K562 (cell line): ENCODE data around the gene RABL6. TPM values are rescaled to one million over a fixed set of nuclear protein-coding genes. Genes with fewer than 3 reads are reported as not detected.
A peak's percentile ranks its signal among the peaks of the same experiment; 100 is the strongest.

ENCODE experiments used
- CCAR2 ChIP-seq: fragments of 200-400 bp; formaldehyde crosslinking; IDR thresholded peaks from 2 replicates; pipeline ENCODE4 v1.6.1; 2017; ENCODE audit warnings: mild to moderate bottlenecking, low read depth, low read length
- FOS ChIP-seq: IDR thresholded peaks from 3 replicates; pipeline ENCODE4 v1.6.1; 2011; ENCODE audit not compliant: insufficient read length; ENCODE audit errors: extremely low read depth
- KDM2B ChIP-seq: fragments of 250-450 bp; sonication (Bioruptor Pico); IDR thresholded peaks from 2 replicates; pipeline ENCODE4 v1.8.0; 2021; ENCODE audit warnings: mild to moderate bottlenecking, moderate library complexity
- MAFF ChIP-seq: IDR thresholded peaks from 2 replicates; pipeline ENCODE4 v1.6.1; 2012; ENCODE audit warnings: low read length, improper control_type of control experiment
- NFE2 ChIP-seq: IDR thresholded peaks from 2 replicates; pipeline ENCODE4 v1.6.1; 2014; ENCODE audit warnings: antibody characterized with exemption, low read depth
- PBX2 ChIP-seq, 2 experiments: IDR thresholded peaks in 1 of 2; conservative IDR thresholded peaks in 1 of 2; 2 replicates each; pipeline ENCODE4 v1.6.1; 2016; ENCODE audit warnings: low read depth in 2 of 2, mild to moderate bottlenecking in 1 of 2, missing compliant biosample characterization in 1 of 2, missing genetic modification characterization in 1 of 2, moderate library complexity in 1 of 2
- PHF21A ChIP-seq: fragments of 450-650 bp; IDR thresholded peaks from 2 replicates; pipeline ENCODE4 v1.6.1; 2017; ENCODE audit warnings: low read depth, borderline replicate concordance
- RCOR1 ChIP-seq, 2 experiments: IDR thresholded peaks; 2 replicates each; pipeline ENCODE4 v1.6.1; 2012; ENCODE audit warnings: low read depth in 2 of 2, low read length in 2 of 2, borderline replicate concordance in 1 of 2, improper control_type of control experiment in 1 of 2
- RREB1 ChIP-seq: fragments of 250-450 bp; sonication (Bioruptor Pico); IDR thresholded peaks from 2 replicates; pipeline ENCODE4 v1.4.0; 2020
- TFAM ChIP-seq: fragments of 250-450 bp; sonication (Bioruptor Pico); conservative IDR thresholded peaks from 2 replicates; pipeline ENCODE4 v1.5.0; 2021; ENCODE audit warnings: mild to moderate bottlenecking, moderate library complexity
- XRCC3 ChIP-seq: fragments of 450-650 bp; IDR thresholded peaks from 2 replicates; pipeline ENCODE4 v1.6.1; 2017; ENCODE audit warnings: mild to moderate bottlenecking, moderate library complexity
- ZFP91 ChIP-seq: sonication (generic); formaldehyde crosslinking; IDR thresholded peaks from 2 replicates; pipeline ENCODE4 v1.8.0; 2022; ENCODE audit warnings: mild to moderate bottlenecking, missing genetic modification reagents
- ZMIZ1 ChIP-seq, 2 experiments: fragments of 150-350 bp in 1 of 2; IDR thresholded peaks; 2 replicates each; pipeline ENCODE4 v1.6.1; 2012 to 2016; ENCODE audit warnings: low read depth in 2 of 2, low read length in 2 of 2, mild to moderate bottlenecking in 1 of 2, moderate library complexity in 1 of 2
- ZNF347 ChIP-seq: fragments of 450-650 bp; formaldehyde crosslinking; IDR thresholded peaks from 2 replicates; pipeline ENCODE4 v1.4.0; 2020; ENCODE audit warnings: low read depth, mild to moderate bottlenecking, moderate library complexity
- polyA plus RNA-seq, 8 experiments: library from polyadenylated mRNA; depleted of rRNA in 4 of 8; stranded (reverse) in 5 of 8; unstranded in 3 of 8; fragments of >200 nt; fragmentation: Nextera tagmentation in 2 of 8; fragmentation: Illumina TruSeq in 1 of 8; extraction: Ambion mirVana in 2 of 8; extraction: Trizol in 1 of 8; gene quantifications; 2 replicates each; pipeline versions ENCODE4 v1.2.1 to v1.2.3, GENCODE V29; 2011 to 2014; ENCODE audit warnings: inconsistent platforms in 1 of 8, missing spikeins in 1 of 8
- total RNA-seq, 7 experiments: library from RNA; depleted of rRNA in 6 of 7; stranded (reverse); fragments of >200 nt in 6 of 7; fragmentation: Illumina TruSeq in 2 of 7; extraction: Trizol in 2 of 7; gene quantifications; 2 replicates each; pipeline versions ENCODE4 v1.2.1 to v1.2.3, GENCODE V29; 2011 to 2021; ENCODE audit warnings: low replicate concordance in 1 of 7

The RABL6 gene
- total and polyA plus RNA-seq, 9 of the 15 experiments (the other 6 are each of a cell fraction or from before 2014, with no cell fraction given): 5.6 to 181 (median 84.5) TPM

- TF ChIP-seq ZMIZ1 (IDR thresholded peaks at IDR 0.05; ENCODE audit: low read depth in 2 of 2, low read length in 2 of 2): 0 out of 4 replicates have a peak, but pooled peaks of 1 of the 2 experiments have one; percentile 33
- no peak for TF ChIP-seq PBX2 (CRISPR knock-in tag; IDR thresholded peaks at IDR 0.05; ENCODE audit: low read depth)
- no peak for TF ChIP-seq PBX2 (tag; conservative IDR thresholded peaks at IDR 0.05; ENCODE audit: low read depth)
- TF ChIP-seq ZFP91 (CRISPR knock-in tag): no peak
- peak; percentile 88; the same call in 1 of the 2 replicates for TF ChIP-seq PHF21A
- TF ChIP-seq CCAR2: no peak
- no peak for TF ChIP-seq XRCC3
- peak; percentile 82 for TF ChIP-seq NFE2
- no peak for TF ChIP-seq KDM2B (CRISPR knock-in tag)
- no peak for TF ChIP-seq RREB1 (CRISPR knock-in tag)
- TF ChIP-seq FOS: no peak
- TF ChIP-seq TFAM: no peak
- TF ChIP-seq RCOR1 (IDR thresholded peaks at IDR 0.05; ENCODE audit: borderline replicate concordance in 1 of 2, low read depth in 2 of 2, low read length in 2 of 2): peak; percentile 26 to 91; a peak in 2 of 4 replicates
- no peak for TF ChIP-seq ZNF347 (CRISPR knock-in tag)
- peak; percentile 19; the same call in 1 of the 2 replicates for TF ChIP-seq MAFF
Observed at GRCh38 chr9:136875155-136875554, 67.4 kb downstream of the RABL6 start (continued).
